Measurements from ENCODE around the gene VIL1. TPM values are rescaled to one million over a fixed set of nuclear protein-coding genes. Genes with fewer than 3 reads are reported as not detected.

The VIL1 gene
- total RNA-seq, 1 donor from 2014 or later: not detected

DNA sequence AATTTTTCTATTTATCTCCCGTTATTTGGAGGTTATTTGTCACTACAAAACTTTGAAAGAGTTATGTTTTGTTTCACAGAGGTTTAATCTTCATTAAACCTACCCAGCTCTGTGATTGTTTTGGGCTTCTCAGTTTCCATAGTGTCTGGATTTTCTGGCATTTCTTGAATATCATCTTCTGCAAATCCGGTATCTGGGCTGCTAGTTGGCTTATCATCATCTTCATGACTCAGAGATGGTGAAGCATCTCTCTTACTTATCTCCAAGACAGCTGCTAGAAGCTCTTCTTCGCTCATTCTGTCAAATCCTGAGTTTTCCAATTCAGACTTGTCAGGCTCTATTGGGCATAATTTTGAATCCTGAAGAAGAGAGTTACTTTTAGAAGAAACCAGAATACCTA lies 55.6 kb downstream of the VIL1 start:
- no peaks in the 10 kb centered on the region for H3K79me2 ChIP-seq (ENCODE audit: insufficient read depth, low read length)
- FAIRE-seq (no peak), DNase-seq (ENCODE audit: low read depth) (no peak)
- H3K9me3 Mint-ChIP-seq (ENCODE audit: unreplicated experiment): no peaks in the 10 kb centered on the region
- no peak overlapping the region for H3K4me3 ChIP-seq (ENCODE audit: insufficient read depth, low read depth, low read length)
- H3K4me3 Mint-ChIP-seq (ENCODE audit: unreplicated experiment): no peak overlapping the region
- no peaks in the 10 kb centered on the region for H3K4me1 Mint-ChIP-seq (ENCODE audit: low read depth, unreplicated experiment)
- no peaks in the 10 kb centered on the region for H4K20me1 ChIP-seq (ENCODE audit: insufficient read depth, low read length)
- H3K36me3 ChIP-seq (ENCODE audit: insufficient read depth, low read length): peaks cover 22% of the 10 kb centered on the region
- no peak overlapping the region for H3K9ac ChIP-seq (ENCODE audit: low read length)
- no peaks in the 10 kb centered on the region for H3K9me3 ChIP-seq (ENCODE audit: insufficient read depth, low read depth, low read length)
- H3K36me3 Mint-ChIP-seq (ENCODE audit: low read depth, unreplicated experiment): peaks cover 5% of the 10 kb centered on the region
- no peak overlapping the region for H2AFZ ChIP-seq (ENCODE audit: low read depth, low read length)
- no peaks in the 10 kb centered on the region for H3K27me3 Mint-ChIP-seq (ENCODE audit: low read depth, unreplicated experiment)
- no peak overlapping the region for H3K27ac Mint-ChIP-seq (ENCODE audit: unreplicated experiment)
- no peak overlapping the region for H3K27ac ChIP-seq (ENCODE audit: low read depth, low read length)
- H3K27me3 ChIP-seq (ENCODE audit: insufficient read depth, low read length): no peaks in the 10 kb centered on the region
- no peak overlapping the region for H3K4me2 ChIP-seq (ENCODE audit: low read length)
- TF ChIP-seq EZH2 (IDR thresholded peaks at IDR 0.05; ENCODE audit: insufficient read depth, low read length) (no peak), CTCF (IDR thresholded peaks at IDR 0.05; ENCODE audit: insufficient read depth, low read depth, low read length) (no peak)
- no peaks in the 10 kb centered on the region for H3K4me1 ChIP-seq (ENCODE audit: insufficient read depth, low read length)

- Mint-ChIP-seq H3K4me3 (ENCODE audit: unreplicated experiment) (no peak overlapping the region), H3K27me3 (ENCODE audit: low read depth, unreplicated experiment) (no peaks in the 10 kb centered on the region), H3K27ac (ENCODE audit: unreplicated experiment) (no peak overlapping the region), H3K4me1 (ENCODE audit: low read depth, unreplicated experiment) (no peaks in the 10 kb centered on the region), H3K36me3 (ENCODE audit: low read depth, unreplicated experiment) (peaks cover 5% of the 10 kb centered on the region), H3K9me3 (ENCODE audit: unreplicated experiment) (no peaks in the 10 kb centered on the region)
- Histone ChIP-seq H4K20me1 (ENCODE audit: insufficient read depth, low read length) (no peaks in the 10 kb centered on the region), H3K4me3 (ENCODE audit: insufficient read depth, low read depth, low read length) (no peak overlapping the region), H3K79me2 (ENCODE audit: insufficient read depth, low read length) (no peaks in the 10 kb centered on the region), H3K4me2 (ENCODE audit: low read length) (no peak overlapping the region), H3K9ac (ENCODE audit: low read length) (no peak overlapping the region), H3K4me1 (ENCODE audit: insufficient read depth, low read length) (no peaks in the 10 kb centered on the region), H3K27ac (ENCODE audit: low read depth, low read length) (no peak overlapping the region), H3K27me3 (ENCODE audit: insufficient read depth, low read length) (no peaks in the 10 kb centered on the region), H2AFZ (ENCODE audit: low read depth, low read length) (no peak overlapping the region), H3K36me3 (ENCODE audit: insufficient read depth, low read length) (peaks cover 25% of the 10 kb centered on the region), H3K9me3 (ENCODE audit: insufficient read depth, low read depth, low read length) (no peaks in the 10 kb centered on the region)
- FAIRE-seq (no peak), DNase-seq (ENCODE audit: low read depth) (no peak)
- TF ChIP-seq EZH2 (IDR thresholded peaks at IDR 0.05; ENCODE audit: insufficient read depth, low read length) (no peak), CTCF (IDR thresholded peaks at IDR 0.05; ENCODE audit: insufficient read depth, low read depth, low read length) (no peak)
These were observed 57.8 kb downstream of the VIL1 start for GRCh38 chr2:218476676-218477075.

- no peak overlapping the region for H3K27ac Mint-ChIP-seq (ENCODE audit: unreplicated experiment)
- no peak overlapping the region for H3K27ac ChIP-seq (ENCODE audit: low read depth, low read length)
- no peaks in the 10 kb centered on the region for H3K27me3 Mint-ChIP-seq (ENCODE audit: low read depth, unreplicated experiment)
- H3K36me3 Mint-ChIP-seq (ENCODE audit: low read depth, unreplicated experiment): peaks cover 5% of the 10 kb centered on the region
- DNase-seq (ENCODE audit: low read depth): no peak
- no peak overlapping the region for H3K4me3 ChIP-seq (ENCODE audit: insufficient read depth, low read depth, low read length)
- H3K9me3 Mint-ChIP-seq (ENCODE audit: unreplicated experiment): no peaks in the 10 kb centered on the region
- no peaks in the 10 kb centered on the region for H3K4me1 Mint-ChIP-seq (ENCODE audit: low read depth, unreplicated experiment)
- TF ChIP-seq CTCF (IDR thresholded peaks at IDR 0.05; ENCODE audit: insufficient read depth, low read depth, low read length) (no peak), EZH2 (IDR thresholded peaks at IDR 0.05; ENCODE audit: insufficient read depth, low read length) (no peak)
- FAIRE-seq: no peak
- no peak overlapping the region for H3K4me3 Mint-ChIP-seq (ENCODE audit: unreplicated experiment)
- H3K36me3 ChIP-seq (ENCODE audit: insufficient read depth, low read length): peaks cover 20% of the 10 kb centered on the region
- H2AFZ ChIP-seq (ENCODE audit: low read depth, low read length): no peak overlapping the region
- H3K27me3 ChIP-seq (ENCODE audit: insufficient read depth, low read length): no peaks in the 10 kb centered on the region
- H3K79me2 ChIP-seq (ENCODE audit: insufficient read depth, low read length): no peaks in the 10 kb centered on the region
- no peaks in the 10 kb centered on the region for H3K4me1 ChIP-seq (ENCODE audit: insufficient read depth, low read length)
- H3K9ac ChIP-seq (ENCODE audit: low read length): no peak overlapping the region
- H3K9me3 ChIP-seq (ENCODE audit: insufficient read depth, low read depth, low read length): no peaks in the 10 kb centered on the region
- H4K20me1 ChIP-seq (ENCODE audit: insufficient read depth, low read length): no peaks in the 10 kb centered on the region
- no peak overlapping the region for H3K4me2 ChIP-seq (ENCODE audit: low read length)
These were observed 58.3 kb downstream of the VIL1 start for GRCh38 chr2:218477247-218477646.

Measured in astrocyte (in vitro differentiated cells and primary cell).